Testis (tissue), 2 donors: Measurements from ENCODE around the gene CKLF.

Experiments used
- CTCF ChIP-seq, 3 experiments: fragments of 450-650 bp in 2 of 3; fragments of 200-600 bp in 1 of 3; sonication (generic) in 1 of 3; IDR thresholded peaks; one replicate each; pipeline ENCODE4 v1.5.1; 2016 to 2019; ENCODE audit warnings: antibody characterized with exemption in 3 of 3, mild to moderate bottlenecking in 2 of 3, moderate library complexity in 1 of 3
- POLR2A ChIP-seq: fragments of 450-650 bp; IDR thresholded peaks from one replicate; pipeline ENCODE4 v1.6.1; 2017; ENCODE audit warnings: antibody characterized with exemption, mild to moderate bottlenecking, moderate library complexity

GRCh38 chr16:66605177-66605978, 53.0 kb downstream of the CKLF start:
- TF ChIP-seq CTCF (IDR thresholded peaks at IDR 0.05) (no peak), POLR2A (no peak)
